IgD-negative memory B cell (primary cell): Measurements from ENCODE around the gene EXOG. TPM values are rescaled to one million over a fixed set of nuclear protein-coding genes. Genes with fewer than 3 reads are reported as not detected.

Experiments used
- H3K27ac Mint-ChIP-seq, 3 donors: one replicate each; pipeline ENCODE4 v1.8.0; 2020 to 2022; ENCODE audit warnings: mild to moderate bottlenecking in 3 of 3, mixed read lengths in 3 of 3, moderate library complexity in 1 of 3
- H3K27me3 Mint-ChIP-seq: one replicate; pipeline ENCODE4 v1.8.0; 2021; ENCODE audit warnings: mixed read lengths
- H3K36me3 Mint-ChIP-seq: one replicate; pipeline ENCODE4 v1.8.0; 2020; ENCODE audit warnings: mild to moderate bottlenecking, mixed read lengths
- H3K4me1 Mint-ChIP-seq, 3 donors: one replicate each; pipeline ENCODE4 v1.8.0; 2020 to 2022; ENCODE audit warnings: mixed read lengths in 3 of 3, mild to moderate bottlenecking in 1 of 3
- H3K4me3 Mint-ChIP-seq, 4 donors: one replicate each; pipeline ENCODE4 v1.8.0; 2020 to 2022; ENCODE audit warnings: mild to moderate bottlenecking in 4 of 4, mixed read lengths in 4 of 4, moderate library complexity in 3 of 4
- H3K9me3 Mint-ChIP-seq, 3 donors: one replicate each; pipeline ENCODE4 v1.8.0; 2020 to 2021; ENCODE audit warnings: mixed read lengths in 3 of 3, mild to moderate bottlenecking in 1 of 3
- polyA plus RNA-seq: library from polyadenylated mRNA; unstranded; fragments of 300-500 nt; fragmentation: Illumina TruSeq; gene quantifications from one replicate; pipeline ENCODE4 v1.2.3, GENCODE V29; 2021

The EXOG gene, protein sequence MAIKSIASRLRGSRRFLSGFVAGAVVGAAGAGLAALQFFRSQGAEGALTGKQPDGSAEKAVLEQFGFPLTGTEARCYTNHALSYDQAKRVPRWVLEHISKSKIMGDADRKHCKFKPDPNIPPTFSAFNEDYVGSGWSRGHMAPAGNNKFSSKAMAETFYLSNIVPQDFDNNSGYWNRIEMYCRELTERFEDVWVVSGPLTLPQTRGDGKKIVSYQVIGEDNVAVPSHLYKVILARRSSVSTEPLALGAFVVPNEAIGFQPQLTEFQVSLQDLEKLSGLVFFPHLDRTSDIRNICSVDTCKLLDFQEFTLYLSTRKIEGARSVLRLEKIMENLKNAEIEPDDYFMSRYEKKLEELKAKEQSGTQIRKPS
- polyA plus RNA-seq, result 13.6 TPM

DNA sequence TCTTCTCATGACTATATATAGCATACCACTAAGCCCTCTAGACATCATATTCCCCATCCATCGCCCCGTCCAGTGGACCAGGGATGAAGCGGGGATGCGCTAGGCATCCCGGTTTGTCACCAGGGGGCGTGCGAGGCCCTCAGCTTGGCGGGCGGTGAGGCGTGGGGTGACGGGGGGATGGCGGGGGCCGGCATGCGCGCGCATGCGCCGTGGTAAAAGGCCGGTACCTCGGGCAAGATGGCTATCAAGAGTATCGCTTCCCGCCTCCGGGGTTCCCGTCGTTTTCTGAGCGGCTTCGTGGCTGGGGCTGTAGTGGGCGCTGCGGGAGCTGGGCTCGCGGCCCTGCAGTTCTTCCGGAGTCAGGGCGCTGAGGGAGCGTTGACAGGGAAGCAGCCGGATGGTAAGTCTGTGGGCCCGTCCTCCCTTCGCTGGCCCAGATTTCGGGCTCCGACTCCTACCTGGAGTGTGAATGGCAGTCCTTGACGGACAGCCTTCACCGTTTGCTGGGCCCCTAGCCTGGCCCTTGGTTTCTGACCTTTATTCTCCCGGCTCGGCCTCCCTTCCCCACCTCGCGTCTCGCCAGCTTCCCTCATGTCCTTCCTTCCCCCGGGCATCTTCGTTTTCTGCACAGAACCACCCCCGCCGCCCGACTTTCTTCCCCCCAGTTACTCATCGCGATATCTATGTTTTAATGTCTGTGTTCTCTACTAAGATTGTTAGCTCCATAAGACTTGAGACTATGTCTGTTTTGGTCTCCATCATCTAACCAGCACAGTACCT lies at the start of gene EXOG:
TSS of gene EXOG (plus strand) at position 210 of the 780 bp plus-strand sequence. CDS start at position 238, 28 bp downstream.
- Mint-ChIP-seq H3K36me3 (peaks cover 6% of the 10 kb centered on the region), H3K9me3 (no peaks in the 10 kb centered on the region), H3K27ac (peak within 1 kb of the TSS; percentile 84 to 91 (median 88)), H3K4me3 (peak within 1 kb of the TSS; percentile 93 to 97 (median 96)), H3K27me3 (no peaks in the 10 kb centered on the region), H3K4me1 (peaks cover 6 to 10% (median 10%) of the 10 kb centered on the region in 3 donors)

DNA sequence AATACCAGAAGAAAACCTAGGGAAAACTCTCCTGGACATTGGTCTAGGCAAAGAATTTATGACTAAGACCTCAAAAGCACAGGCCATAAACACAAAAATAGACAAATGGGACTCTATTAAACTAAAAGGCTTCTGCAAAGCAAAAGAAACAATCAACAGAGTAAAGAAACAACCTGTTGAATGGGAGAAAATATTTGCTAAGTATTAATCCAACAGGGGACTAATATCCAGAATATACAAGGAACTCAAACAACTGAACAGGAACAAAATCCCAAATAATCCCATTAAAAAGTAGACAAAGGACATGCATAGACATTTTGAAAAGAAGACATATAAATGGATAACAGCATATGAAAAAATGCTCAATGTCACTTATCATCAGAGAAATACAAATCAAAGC lies 49.3 kb upstream of the EXOG start:
- Mint-ChIP-seq H3K27me3 (peaks cover 8% of the 10 kb centered on the region), H3K4me1 (peaks cover 0 to 2% (median 0%) of the 10 kb centered on the region in 3 donors)

DNA sequence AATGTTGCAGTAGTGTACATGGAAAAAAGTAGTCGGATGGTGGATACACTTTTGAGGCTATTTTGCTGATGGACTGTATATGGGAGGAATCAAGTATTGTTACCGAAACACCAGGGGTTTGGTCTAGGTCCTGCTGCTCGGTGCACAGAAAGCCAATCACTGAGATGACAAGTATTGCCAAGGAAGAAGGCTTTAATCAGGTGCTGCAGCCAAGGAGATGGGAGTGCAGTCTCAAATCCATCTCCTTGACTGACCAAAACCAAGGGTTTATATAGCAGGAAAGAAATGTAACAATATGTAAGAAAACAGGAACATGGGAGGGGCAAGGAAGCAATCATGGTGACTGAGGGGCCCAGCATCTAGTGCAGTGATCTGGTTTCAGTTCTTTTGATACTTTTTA lies 45.3 kb upstream of the EXOG start:
- peak overlapping the region in 1 of 4 donors; percentile 90 for H3K4me3 Mint-ChIP-seq
- no peak overlapping the region for H3K27ac Mint-ChIP-seq
- H3K9me3 Mint-ChIP-seq, result peaks cover 0 to 6% (median 0%) of the 10 kb centered on the region in 3 donors
- peaks cover 14% of the 10 kb centered on the region for H3K27me3 Mint-ChIP-seq
- peaks cover 0 to 10% (median 7%) of the 10 kb centered on the region in 3 donors for H3K4me1 Mint-ChIP-seq
- H3K36me3 Mint-ChIP-seq, result no peaks in the 10 kb centered on the region

More for the DNA sequence above, 49.3 kb upstream of the EXOG start:
- Mint-ChIP-seq H3K36me3 (no peaks in the 10 kb centered on the region), H3K9me3 (peaks cover 0 to 6% (median 3%) of the 10 kb centered on the region in 3 donors), H3K27ac (no peak overlapping the region), H3K4me3 (peak overlapping the region in 1 of 4 donors; percentile 43)

DNA sequence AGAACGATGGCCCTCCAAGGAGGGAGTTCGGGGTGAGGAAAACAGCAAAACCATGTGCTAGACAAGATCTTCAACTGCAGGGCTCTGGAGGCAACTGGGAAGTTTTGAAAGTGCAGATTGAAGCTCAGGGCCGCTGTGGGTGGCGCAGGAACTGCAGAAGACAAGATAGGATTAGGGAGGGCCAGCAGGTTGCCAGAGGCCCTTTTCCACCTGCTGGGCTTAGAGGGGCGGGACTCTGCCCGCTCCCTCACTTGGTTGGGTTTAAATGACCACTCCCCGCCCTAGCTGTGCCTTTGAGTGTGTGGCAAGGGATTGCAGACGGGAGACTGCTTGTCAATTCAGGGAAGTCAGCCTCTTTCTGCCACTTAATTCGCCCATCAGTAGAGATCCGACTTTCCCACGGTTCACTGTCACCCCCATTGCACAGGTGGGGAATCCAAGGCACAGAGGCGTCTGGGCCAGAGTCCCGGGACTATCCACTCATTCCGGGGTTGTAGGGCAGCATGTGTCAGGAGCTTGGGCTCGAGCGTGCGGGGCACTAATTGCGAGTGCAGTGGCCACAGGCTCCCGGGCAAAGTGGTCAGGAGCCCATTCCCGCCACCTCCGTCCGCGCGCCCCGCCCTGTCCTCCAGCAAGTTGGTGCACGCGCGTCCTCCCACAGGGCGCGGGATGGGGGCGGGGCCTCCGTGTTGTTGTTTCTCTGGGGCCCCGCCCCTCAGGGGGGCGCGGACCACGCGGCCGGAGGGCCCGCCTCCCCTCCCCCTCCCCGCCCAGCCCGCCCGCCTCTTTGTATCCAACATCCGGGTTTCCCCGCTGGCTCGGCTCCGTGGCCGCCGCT lies 42.8 kb upstream of the EXOG start, which contains the start of gene ACVR2B:
TSS of gene ACVR2B (plus strand) at position 816 of the 838 bp plus-strand sequence. CDS start 433 bp downstream, outside the sequence.
- H3K4me3 Mint-ChIP-seq, result peak within 1 kb of the TSS; percentile 92 to 98 (median 96)
- H3K9me3 Mint-ChIP-seq, result peaks cover 0 to 6% (median 0%) of the 10 kb centered on the region in 3 donors
- peaks cover 13% of the 10 kb centered on the region for H3K27me3 Mint-ChIP-seq
- peak within 1 kb of the TSS; percentile 33 to 78 (median 70) for H3K27ac Mint-ChIP-seq
- no peaks in the 10 kb centered on the region for H3K36me3 Mint-ChIP-seq
- H3K4me1 Mint-ChIP-seq, result peaks cover 0 to 13% (median 8%) of the 10 kb centered on the region in 3 donors

DNA sequence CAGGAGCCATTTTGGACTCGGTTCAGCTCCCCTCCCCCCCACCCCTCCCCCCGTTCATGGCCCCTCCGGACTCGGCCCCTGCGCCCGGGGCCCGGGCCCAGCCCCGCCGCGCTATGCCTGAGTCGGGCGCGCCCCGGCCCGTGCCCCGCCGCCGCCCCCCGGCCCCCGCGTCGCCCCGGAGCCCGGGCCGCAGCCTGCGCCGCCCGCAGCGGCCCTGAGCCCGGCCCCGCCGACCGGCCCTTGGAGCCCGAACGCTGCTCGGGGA lies 42.3 kb upstream of the EXOG start:
- Mint-ChIP-seq H3K27me3 (peaks cover 13% of the 10 kb centered on the region), H3K27ac (no peak overlapping the region), H3K36me3 (no peaks in the 10 kb centered on the region), H3K4me1 (peaks cover 0 to 15% (median 8%) of the 10 kb centered on the region in 3 donors), H3K9me3 (peaks cover 0 to 6% (median 0%) of the 10 kb centered on the region in 3 donors), H3K4me3 (peak overlapping the region in 1 of 4 donors; percentile 92)

DNA sequence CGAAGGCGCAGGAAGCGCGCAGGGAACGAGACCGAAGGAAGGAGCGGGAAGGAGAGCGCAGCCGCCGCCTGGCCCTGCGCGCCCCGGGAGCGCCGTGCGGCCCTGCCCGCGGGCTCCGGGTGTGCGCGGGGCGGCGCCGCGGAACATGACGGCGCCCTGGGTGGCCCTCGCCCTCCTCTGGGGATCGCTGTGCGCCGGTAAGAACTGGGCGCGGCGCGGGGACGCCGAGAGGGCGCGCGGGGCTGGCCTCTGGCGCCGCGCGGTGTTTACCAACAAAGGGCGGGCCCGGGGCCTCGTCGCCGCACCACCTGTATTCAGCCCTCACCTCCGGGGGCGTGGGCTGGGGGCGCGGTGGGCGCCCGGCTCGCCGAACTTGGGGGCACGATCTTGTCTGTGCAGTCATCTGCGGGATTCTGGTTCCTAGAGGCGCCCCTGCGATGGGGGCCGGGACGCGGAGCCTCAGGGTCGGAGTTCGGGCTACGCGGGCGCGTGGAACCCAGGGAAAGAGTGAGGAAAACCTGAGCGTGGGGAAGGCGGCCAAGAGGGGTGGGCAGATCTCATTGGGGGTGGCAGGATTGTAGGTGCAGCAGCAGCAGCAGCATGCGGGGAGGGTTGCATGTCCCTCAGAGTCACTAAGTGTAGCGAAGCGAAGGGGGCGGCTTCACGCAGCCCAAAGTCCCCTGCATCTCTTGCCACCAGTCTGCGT lies 41.8 kb upstream of the EXOG start:
- H3K27me3 Mint-ChIP-seq, result peaks cover 13% of the 10 kb centered on the region
- peak overlapping the region in 2 of 3 donors; percentile 33 to 70 for H3K27ac Mint-ChIP-seq
- H3K36me3 Mint-ChIP-seq, result no peaks in the 10 kb centered on the region

DNA sequence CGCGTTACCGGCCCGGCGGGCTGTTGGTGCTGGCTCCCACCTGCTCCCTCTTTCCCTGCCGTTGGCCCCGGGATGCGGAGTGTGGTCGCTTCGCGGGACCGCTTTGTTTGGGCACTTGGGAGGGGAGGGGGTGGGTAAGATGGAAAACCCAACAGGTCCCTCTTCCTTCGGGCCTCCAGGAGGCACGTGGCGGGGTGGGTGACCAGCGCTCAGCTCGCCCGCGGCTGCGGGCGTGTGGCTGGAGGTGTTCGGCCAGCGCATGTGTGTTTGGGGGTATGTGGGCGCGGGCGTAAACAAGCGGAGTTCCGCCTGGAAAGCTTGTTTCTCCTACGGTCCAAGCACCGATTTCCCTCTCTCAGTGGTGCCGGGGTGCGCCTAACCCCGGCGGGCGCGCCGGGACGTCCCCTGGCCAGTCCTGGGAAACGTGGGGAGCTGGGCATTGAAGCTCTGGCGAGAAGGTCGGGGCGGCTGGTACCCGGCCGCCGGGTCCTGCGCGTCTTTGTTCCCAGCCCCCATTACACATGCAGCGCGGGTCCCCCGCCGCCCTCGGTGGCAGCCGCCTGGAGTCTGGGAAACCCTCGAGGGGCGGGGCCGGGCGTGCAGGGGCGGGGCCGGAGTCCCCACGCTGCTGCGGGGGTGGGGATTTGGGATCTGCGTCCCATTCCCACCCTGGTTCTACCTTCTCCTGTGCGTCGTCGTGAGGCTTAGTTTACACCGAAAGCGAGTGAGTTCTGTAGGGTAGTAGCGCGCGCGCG lies 41.1 kb upstream of the EXOG start:
- peak overlapping the region in 2 of 3 donors; percentile 70 to 71 for H3K27ac Mint-ChIP-seq
- H3K27me3 Mint-ChIP-seq, result peaks cover 13% of the 10 kb centered on the region
- H3K36me3 Mint-ChIP-seq, result no peaks in the 10 kb centered on the region
- peaks cover 0 to 15% (median 8%) of the 10 kb centered on the region in 3 donors for H3K4me1 Mint-ChIP-seq
- peak overlapping the region; percentile 92 to 98 (median 96) for H3K4me3 Mint-ChIP-seq
- peaks cover 0 to 6% (median 0%) of the 10 kb centered on the region in 3 donors for H3K9me3 Mint-ChIP-seq

More for the DNA sequence above, 41.8 kb upstream of the EXOG start:
- peak overlapping the region; percentile 92 to 98 (median 96) for H3K4me3 Mint-ChIP-seq
- peaks cover 0 to 6% (median 0%) of the 10 kb centered on the region in 3 donors for H3K9me3 Mint-ChIP-seq
- H3K4me1 Mint-ChIP-seq, result peaks cover 0 to 15% (median 8%) of the 10 kb centered on the region in 3 donors

DNA sequence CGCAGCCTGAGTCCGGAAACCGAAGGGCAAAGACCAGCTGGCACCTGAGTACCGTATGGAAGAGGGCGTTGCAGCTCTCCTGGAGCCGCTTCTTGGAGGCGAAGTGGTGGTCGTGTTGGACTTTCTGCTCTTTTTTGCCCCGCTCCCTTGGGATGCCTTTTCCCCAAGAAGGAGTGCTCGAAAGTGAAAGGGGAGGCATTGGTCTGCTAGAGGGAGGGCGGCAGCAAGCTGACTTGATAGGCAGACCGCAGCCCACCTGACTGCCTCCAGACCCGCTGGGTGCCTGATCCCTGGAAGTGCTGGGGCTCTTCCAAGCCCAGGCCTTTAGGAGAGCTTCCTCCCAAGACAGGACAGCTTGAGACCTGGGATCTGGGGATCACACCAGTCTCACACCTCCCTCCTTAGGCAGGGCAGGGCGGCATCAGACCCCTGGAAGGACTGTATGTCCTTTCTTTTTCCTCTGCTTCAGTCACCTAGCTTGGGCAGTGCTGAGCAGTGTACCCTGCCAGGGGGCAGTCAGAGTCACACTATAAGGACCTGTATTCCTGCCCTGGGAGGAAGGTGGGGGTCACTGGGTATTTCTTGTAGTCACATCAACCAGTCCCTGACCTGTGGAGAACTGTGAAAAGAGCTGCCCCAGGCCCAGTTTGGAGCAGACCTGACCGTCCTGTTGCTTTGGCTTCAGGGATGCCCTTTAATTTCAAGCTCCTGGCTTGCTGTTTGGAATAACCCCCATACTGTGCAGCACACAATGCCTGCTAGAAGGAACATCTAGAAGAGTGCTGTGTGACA lies 40.3 kb upstream of the EXOG start:
- Mint-ChIP-seq H3K27me3 (peaks cover 13% of the 10 kb centered on the region), H3K4me1 (peaks cover 0 to 14% (median 8%) of the 10 kb centered on the region in 3 donors), H3K9me3 (peaks cover 0 to 1% (median 0%) of the 10 kb centered on the region in 3 donors), H3K36me3 (no peaks in the 10 kb centered on the region), H3K4me3 (peak overlapping the region; percentile 91 to 98 (median 94)), H3K27ac (peak overlapping the region in 2 of 3 donors; percentile 55 to 71)

DNA sequence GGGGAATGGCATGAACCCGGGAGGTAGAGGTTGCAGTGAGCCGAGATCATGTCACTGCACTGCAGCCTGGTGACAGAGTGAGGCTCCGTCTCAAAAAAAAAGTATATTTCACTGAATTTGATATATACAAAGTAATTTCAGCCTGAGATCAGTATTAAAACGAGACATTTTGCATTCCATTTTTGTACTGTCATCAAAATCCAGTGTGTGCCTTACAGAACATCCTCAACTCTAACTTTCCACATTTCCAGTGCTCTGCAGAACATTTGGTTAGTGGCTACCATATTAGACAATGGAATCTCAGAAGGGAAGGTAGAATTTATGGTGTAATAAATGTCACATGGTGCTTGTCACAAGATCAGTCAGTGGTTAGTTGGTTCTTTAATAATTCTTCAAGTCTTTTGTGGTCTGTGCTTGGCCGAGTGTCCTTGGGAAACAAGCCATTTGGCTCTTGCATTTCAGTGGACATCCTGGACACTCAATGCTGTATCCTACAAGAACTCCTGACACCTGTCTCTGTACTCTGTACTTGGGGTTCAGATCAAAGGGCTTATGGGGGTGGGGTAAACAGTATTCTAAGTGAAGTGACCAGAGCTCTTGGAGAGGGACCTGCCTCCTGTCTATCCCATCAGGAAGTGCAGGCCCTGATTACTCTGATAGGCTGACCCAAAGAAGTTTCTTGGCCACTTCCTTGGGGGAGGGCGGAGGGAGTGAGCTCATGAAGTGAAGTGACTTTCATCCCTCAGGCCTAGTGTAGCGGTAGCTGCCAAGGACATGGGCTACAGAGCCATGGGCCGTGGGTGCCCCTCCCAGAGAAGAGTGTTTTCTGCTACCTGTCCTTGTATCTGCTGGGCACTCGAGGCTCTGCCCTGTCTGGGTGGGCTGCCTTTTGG lies 38.8 kb upstream of the EXOG start:
- peak overlapping the region in 2 of 4 donors; percentile 10 to 98 for H3K4me3 Mint-ChIP-seq
- no peaks in the 10 kb centered on the region for H3K9me3 Mint-ChIP-seq
- H3K27me3 Mint-ChIP-seq, result peaks cover 11% of the 10 kb centered on the region
- no peaks in the 10 kb centered on the region for H3K36me3 Mint-ChIP-seq
- H3K27ac Mint-ChIP-seq, result no peak overlapping the region
- peaks cover 0 to 13% (median 8%) of the 10 kb centered on the region in 3 donors for H3K4me1 Mint-ChIP-seq

DNA sequence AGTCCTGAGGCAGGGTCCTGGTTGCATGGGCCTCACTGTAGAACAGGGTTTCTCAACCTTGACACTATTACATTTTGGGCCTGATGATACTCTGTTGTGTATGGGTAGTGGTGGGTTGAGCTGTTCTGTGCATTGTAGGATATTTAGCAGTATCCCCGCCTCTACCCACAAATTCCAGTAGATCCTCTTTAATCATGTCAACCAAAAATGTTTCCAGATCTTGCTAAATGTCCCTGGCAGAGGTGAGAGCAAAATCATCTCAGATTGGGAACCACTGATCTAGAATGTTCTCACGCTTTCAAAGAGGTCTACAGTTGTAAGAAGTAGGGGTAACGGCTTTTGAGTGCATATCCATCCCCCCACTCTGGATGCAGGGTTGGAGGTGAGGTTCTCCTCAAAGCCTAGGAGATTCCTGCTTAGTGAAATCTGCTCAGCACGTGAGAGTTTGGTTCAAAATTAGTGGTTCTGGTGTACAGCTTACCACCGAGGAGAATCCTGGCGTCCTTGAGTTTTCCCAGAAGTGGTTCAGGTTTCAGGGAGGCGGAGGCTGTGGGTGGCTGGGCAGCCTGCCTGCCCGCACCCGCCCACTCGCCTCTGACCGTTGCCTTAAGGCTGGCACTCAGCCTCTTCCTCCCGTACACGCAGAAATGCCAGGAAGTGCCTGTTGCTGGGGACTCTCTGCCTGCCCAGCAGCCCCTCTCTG lies 37.2 kb upstream of the EXOG start:
- peak overlapping the region in 1 of 3 donors; percentile 19 for H3K27ac Mint-ChIP-seq
- no peak overlapping the region for H3K4me3 Mint-ChIP-seq
- H3K27me3 Mint-ChIP-seq, result peaks cover 3% of the 10 kb centered on the region
- H3K9me3 Mint-ChIP-seq, result no peaks in the 10 kb centered on the region
- peaks cover 0 to 8% (median 4%) of the 10 kb centered on the region in 3 donors for H3K4me1 Mint-ChIP-seq
- no peaks in the 10 kb centered on the region for H3K36me3 Mint-ChIP-seq

DNA sequence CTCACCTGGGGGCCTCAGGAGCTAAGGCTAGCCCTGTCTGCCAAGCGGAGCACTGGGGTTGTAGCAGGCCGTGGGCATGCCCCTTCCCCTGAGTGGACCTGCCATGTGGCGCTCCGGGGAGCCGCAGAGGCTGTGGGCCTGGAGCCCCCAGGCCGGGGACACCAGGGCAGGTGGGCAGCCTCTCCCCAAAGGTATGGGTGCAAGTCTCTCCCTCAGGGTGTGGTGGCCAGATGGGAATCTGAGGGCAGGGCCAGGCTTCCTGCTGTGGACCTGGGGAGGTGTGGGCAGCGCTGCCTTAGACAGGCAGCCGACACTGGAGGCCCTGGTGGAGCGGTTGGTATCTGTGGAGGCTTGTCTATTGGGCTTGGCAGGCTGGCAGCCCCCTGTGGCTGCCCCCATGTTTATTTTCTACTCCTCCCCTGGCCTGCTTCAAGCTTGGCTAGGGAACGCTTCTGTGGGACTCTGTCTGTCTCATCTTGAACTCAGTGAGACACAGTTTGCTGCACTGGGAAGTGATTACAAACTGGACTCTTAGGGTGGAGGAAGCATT lies 36.6 kb upstream of the EXOG start:
- no peak overlapping the region for H3K27ac Mint-ChIP-seq

More for the DNA sequence above, 36.6 kb upstream of the EXOG start:
- Mint-ChIP-seq H3K4me1 (peaks cover 0 to 8% (median 2%) of the 10 kb centered on the region in 3 donors), H3K27me3 (peaks cover 1% of the 10 kb centered on the region), H3K36me3 (no peaks in the 10 kb centered on the region), H3K4me3 (peak overlapping the region in 1 of 4 donors; percentile 13), H3K9me3 (peaks cover 0 to 2% (median 0%) of the 10 kb centered on the region in 3 donors)
